Smooth muscle cell (in vitro differentiated cells): Measurements from ENCODE around the gene ERC2. TPM values are rescaled to one million over a fixed set of nuclear protein-coding genes. Genes with fewer than 3 reads are reported as not detected.

Experiments used
- DNase-seq: peaks from one replicate; lab custom pipeline; 2025; ENCODE audit not compliant: unreplicated experiment; lab: John Stamatoyannopoulos, UW
- H2AFZ ChIP-seq: fragments of 200-600 bp; sonication (generic); 2 replicates; pipeline ENCODE4 v1.6.0; 2016; ENCODE audit warnings: antibody characterized with exemption, low read depth, mild to moderate bottlenecking
- H3F3A ChIP-seq: fragments of 200-600 bp; sonication (generic); 2 replicates; pipeline ENCODE4 v1.6.0; 2017; ENCODE audit warnings: antibody characterized with exemption, low read depth
- H3K27ac ChIP-seq: fragments of 200-600 bp; sonication (generic); 2 replicates; pipeline ENCODE4 v1.5.1; 2016; ENCODE audit warnings: low read depth, mild to moderate bottlenecking
- H3K27me3 ChIP-seq: fragments of 200-600 bp; sonication (generic); 2 replicates; pipeline ENCODE4 v1.6.1; 2016; ENCODE audit warnings: low read depth, mild to moderate bottlenecking
- H3K36me3 ChIP-seq: fragments of 200-600 bp; sonication (generic); 2 replicates; pipeline ENCODE4 v1.5.1; 2016; ENCODE audit warnings: low read depth
- H3K4me1 ChIP-seq: fragments of 200-600 bp; sonication (generic); 2 replicates; pipeline ENCODE4 v1.5.1; 2016; ENCODE audit warnings: low read depth
- H3K4me2 ChIP-seq: fragments of 200-600 bp; sonication (generic); 2 replicates; pipeline ENCODE4 v1.6.0; 2016; ENCODE audit warnings: mild to moderate bottlenecking
- H3K4me3 ChIP-seq: fragments of 200-600 bp; sonication (generic); 2 replicates; pipeline ENCODE4 v1.5.1; 2016; ENCODE audit warnings: mild to moderate bottlenecking
- H3K79me2 ChIP-seq: fragments of 200-600 bp; sonication (generic); 2 replicates; pipeline ENCODE4 v1.6.0; 2016; ENCODE audit warnings: low read depth, mild to moderate bottlenecking
- H3K9ac ChIP-seq: fragments of 200-600 bp; sonication (generic); 2 replicates; pipeline ENCODE4 v1.6.0; 2016; ENCODE audit warnings: low read depth
- H3K9me3 ChIP-seq: fragments of 200-600 bp; sonication (generic); replicated peaks from 2 replicates; pipeline ENCODE4 v1.5.1; 2016; ENCODE audit warnings: low read depth
- H4K20me1 ChIP-seq: fragments of 200-600 bp; sonication (generic); 2 replicates; pipeline ENCODE4 v1.6.0; 2016; ENCODE audit warnings: low read depth
- WGBS: methylation state at CpG from one replicate; pipeline ENCODE4 v1.1.7; 2016; ENCODE audit warnings: low lambda C conversion rate; 5-methylcytosine and 5-hydroxymethylcytosine counted together
- polyA plus RNA-seq: library from polyadenylated mRNA; unstranded; fragments of >200 nt; fragmentation: Nextera tagmentation; extraction: Ambion mirVana; gene quantifications from 2 replicates; pipeline ENCODE4 v1.2.1, GENCODE V29; 2016
- total RNA-seq: library from RNA; depleted of rRNA; stranded (reverse); fragments of >200 nt; gene quantifications from 2 replicates; pipeline ENCODE4 v1.2.3, GENCODE V29; 2014
- TF ChIP-seq, protein P1 (sequence below): fragments of 200-600 bp; sonication (generic); IDR thresholded peaks from 2 replicates; pipeline ENCODE4 v1.5.1; 2017; ENCODE audit warnings: borderline replicate concordance, mild to moderate bottlenecking, antibody characterized with exemption; ENCODE audit not compliant: insufficient read depth, poor library complexity, severe bottlenecking

ERC2 gene
- total and polyA plus RNA-seq, 2 experiments from 2014 or later = 1.1 TPM; not detected in 1

DNA sequence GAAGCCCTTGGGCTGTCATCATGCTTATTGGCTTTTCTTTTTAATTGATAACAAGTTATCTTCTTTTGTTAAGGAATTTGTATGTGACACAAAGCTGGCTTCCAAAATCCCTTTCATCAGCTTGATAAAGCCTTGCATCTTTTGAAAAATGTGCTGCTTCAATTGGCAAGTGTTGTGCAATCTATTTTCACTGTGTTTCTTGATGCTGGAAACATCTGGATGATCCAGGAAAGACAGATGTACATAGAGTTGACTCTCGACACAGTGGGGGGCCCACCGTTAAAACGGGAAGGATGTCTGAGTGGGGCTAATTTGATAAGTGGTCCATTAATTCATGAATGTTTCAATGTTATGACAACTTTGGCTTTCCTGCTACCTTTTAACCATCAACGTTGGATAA is 822.8 kb downstream of the ERC2 start:
- WGBS = 59% methylated on average over 4 of the region's 4 CpGs
- Histone ChIP-seq H2AFZ (no peak overlapping the region), H3F3A (peaks cover 3% of the 10 kb centered on the region), H3K4me2 (no peak overlapping the region), H3K79me2 (no peaks in the 10 kb centered on the region), H3K36me3 (no peaks in the 10 kb centered on the region), H3K4me3 (no peak overlapping the region), H3K27me3 (no peaks in the 10 kb centered on the region), H3K4me1 (peaks cover 4% of the 10 kb centered on the region), H3K9ac (no peak overlapping the region), H3K9me3 (no peaks in the 10 kb centered on the region), H3K27ac (no peak overlapping the region), H4K20me1 (no peaks in the 10 kb centered on the region)
- TF ChIP-seq, protein P1, sequence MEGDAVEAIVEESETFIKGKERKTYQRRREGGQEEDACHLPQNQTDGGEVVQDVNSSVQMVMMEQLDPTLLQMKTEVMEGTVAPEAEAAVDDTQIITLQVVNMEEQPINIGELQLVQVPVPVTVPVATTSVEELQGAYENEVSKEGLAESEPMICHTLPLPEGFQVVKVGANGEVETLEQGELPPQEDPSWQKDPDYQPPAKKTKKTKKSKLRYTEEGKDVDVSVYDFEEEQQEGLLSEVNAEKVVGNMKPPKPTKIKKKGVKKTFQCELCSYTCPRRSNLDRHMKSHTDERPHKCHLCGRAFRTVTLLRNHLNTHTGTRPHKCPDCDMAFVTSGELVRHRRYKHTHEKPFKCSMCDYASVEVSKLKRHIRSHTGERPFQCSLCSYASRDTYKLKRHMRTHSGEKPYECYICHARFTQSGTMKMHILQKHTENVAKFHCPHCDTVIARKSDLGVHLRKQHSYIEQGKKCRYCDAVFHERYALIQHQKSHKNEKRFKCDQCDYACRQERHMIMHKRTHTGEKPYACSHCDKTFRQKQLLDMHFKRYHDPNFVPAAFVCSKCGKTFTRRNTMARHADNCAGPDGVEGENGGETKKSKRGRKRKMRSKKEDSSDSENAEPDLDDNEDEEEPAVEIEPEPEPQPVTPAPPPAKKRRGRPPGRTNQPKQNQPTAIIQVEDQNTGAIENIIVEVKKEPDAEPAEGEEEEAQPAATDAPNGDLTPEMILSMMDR = no peak
- no peak for DNase-seq

DNA sequence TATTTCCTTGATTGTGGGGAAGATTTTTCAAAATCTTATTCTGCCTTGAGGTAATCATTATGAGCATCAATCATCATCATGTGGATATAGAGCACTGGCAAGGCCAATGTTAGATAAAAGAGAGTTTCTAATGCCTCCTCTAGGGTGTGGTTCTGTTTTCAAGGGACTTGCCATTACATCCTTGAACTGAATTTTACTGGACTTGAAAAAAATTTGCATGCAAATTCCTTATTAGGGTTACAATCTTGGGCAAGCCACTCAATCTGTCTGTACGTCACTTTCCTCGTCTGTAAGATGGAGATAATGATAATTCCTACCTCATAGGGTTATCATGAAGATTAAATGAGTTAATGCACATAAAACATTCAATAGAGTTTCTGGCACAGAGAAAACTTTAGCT is 825.0 kb downstream of the ERC2 start:
- no peak for DNase-seq
- no peak overlapping the region for H3K9ac ChIP-seq
- H3K79me2 ChIP-seq = no peaks in the 10 kb centered on the region
- TF ChIP-seq, protein P1 = no peak
- no peaks in the 10 kb centered on the region for H3K36me3 ChIP-seq
- H3K27ac ChIP-seq = no peak overlapping the region
- H4K20me1 ChIP-seq = no peaks in the 10 kb centered on the region
- no peak overlapping the region for H3K4me3 ChIP-seq
- H3K4me1 ChIP-seq = peaks cover 4% of the 10 kb centered on the region
- no peaks in the 10 kb centered on the region for H3K9me3 ChIP-seq
- H3K4me2 ChIP-seq = no peak overlapping the region
- no peaks in the 10 kb centered on the region for H3K27me3 ChIP-seq
- H2AFZ ChIP-seq = no peak overlapping the region
- WGBS = 42% methylated on average over 2 of the region's 2 CpGs
- peaks cover 3% of the 10 kb centered on the region for H3F3A ChIP-seq

DNA sequence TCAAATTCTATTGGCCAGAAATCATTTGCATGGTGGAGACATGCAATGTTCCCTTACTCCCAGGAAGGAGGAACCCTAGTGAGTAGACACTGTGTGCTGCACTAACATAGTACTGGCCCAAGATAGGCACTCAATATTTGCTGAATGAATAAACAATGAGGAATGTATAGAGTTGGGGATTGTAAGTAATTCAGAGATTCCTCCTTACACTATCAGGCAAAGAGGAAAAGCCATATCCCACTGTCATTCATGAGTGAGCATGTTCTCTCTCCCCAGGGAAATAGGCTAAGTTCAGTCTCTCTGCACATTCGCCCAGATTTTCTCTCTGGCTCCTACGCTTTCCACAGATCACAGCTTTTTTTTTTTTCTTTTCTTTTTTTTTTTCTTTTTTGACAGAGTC is 826.3 kb downstream of the ERC2 start:
- no peak overlapping the region for H3K9ac ChIP-seq
- H3K36me3 ChIP-seq = no peaks in the 10 kb centered on the region
- no peaks in the 10 kb centered on the region for H3K79me2 ChIP-seq
- H3K4me1 ChIP-seq = peaks cover 2% of the 10 kb centered on the region
- WGBS = 95% methylated on average over 2 of the region's 2 CpGs
- H2AFZ ChIP-seq = no peak overlapping the region
- no peaks in the 10 kb centered on the region for H4K20me1 ChIP-seq
- no peaks in the 10 kb centered on the region for H3K27me3 ChIP-seq
- TF ChIP-seq, protein P1 = no peak
- no peaks in the 10 kb centered on the region for H3K9me3 ChIP-seq
- no peaks in the 10 kb centered on the region for H3F3A ChIP-seq
- H3K4me2 ChIP-seq = no peak overlapping the region
- no peak overlapping the region for H3K4me3 ChIP-seq
- no peak overlapping the region for H3K27ac ChIP-seq
- no peak for DNase-seq

DNA sequence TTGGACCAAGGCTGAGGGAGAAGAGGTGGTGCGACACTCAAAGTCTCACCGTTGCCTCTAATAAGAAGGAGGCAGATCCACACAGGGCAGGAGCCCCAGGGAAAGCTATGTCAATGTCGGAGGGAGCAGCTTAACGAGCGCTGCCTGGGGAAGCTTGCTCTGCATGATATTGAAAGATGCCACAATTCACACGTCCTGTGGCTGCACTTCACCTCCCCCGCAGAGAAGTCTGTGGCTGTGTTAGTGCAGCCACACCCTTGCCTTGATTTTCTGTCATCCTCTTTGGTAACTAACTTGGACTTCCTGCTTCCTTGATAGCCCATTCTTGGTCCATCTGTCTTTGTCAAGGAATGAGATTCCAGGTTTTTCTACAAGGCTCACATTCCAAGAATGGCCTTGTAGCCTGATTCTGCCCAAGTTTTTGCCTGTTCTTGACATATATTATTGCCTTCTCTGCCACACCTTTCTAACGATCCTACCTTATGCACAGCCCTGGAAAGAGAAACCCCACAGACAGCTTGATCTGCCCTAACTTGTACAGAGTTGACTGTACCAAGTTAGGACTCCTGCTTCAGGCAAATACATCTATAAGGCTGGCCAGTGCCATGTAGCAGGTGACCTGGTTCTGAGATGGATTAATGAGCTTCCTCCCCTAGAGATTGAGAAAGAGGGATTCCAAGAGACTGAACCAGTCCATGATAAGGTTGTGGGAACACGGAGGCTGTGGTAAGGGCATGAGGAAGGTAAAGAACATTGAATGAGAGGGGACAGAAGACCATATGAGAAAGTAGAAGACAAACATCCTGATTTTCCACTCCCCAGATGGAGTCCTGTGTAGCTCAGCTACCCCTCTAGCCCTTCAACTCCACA is 828.1 kb downstream of the ERC2 start:
- H3K27ac ChIP-seq = no peak overlapping the region
- H3K4me1 ChIP-seq = no peaks in the 10 kb centered on the region
- H3K9me3 ChIP-seq = no peaks in the 10 kb centered on the region
- H2AFZ ChIP-seq = no peak overlapping the region
- H3K36me3 ChIP-seq = no peaks in the 10 kb centered on the region
- no peaks in the 10 kb centered on the region for H3F3A ChIP-seq
- 65% methylated on average over 9 of the region's 9 CpGs for WGBS
- TF ChIP-seq, protein P1 = no peak
- no peak overlapping the region for H3K9ac ChIP-seq
- no peak overlapping the region for H3K4me2 ChIP-seq
- H4K20me1 ChIP-seq = no peaks in the 10 kb centered on the region
- no peak for DNase-seq
- no peaks in the 10 kb centered on the region for H3K79me2 ChIP-seq
- no peak overlapping the region for H3K4me3 ChIP-seq
- H3K27me3 ChIP-seq = no peaks in the 10 kb centered on the region
